Measurements from ENCODE around the gene GRAMD1B. TPM values are rescaled to one million over a fixed set of nuclear protein-coding genes. Genes with fewer than 3 reads are reported as not detected.

GRAMD1B gene
- total and polyA plus RNA-seq, 8 donors: 1.1 to 4.8 (median 2.2) TPM

DNA sequence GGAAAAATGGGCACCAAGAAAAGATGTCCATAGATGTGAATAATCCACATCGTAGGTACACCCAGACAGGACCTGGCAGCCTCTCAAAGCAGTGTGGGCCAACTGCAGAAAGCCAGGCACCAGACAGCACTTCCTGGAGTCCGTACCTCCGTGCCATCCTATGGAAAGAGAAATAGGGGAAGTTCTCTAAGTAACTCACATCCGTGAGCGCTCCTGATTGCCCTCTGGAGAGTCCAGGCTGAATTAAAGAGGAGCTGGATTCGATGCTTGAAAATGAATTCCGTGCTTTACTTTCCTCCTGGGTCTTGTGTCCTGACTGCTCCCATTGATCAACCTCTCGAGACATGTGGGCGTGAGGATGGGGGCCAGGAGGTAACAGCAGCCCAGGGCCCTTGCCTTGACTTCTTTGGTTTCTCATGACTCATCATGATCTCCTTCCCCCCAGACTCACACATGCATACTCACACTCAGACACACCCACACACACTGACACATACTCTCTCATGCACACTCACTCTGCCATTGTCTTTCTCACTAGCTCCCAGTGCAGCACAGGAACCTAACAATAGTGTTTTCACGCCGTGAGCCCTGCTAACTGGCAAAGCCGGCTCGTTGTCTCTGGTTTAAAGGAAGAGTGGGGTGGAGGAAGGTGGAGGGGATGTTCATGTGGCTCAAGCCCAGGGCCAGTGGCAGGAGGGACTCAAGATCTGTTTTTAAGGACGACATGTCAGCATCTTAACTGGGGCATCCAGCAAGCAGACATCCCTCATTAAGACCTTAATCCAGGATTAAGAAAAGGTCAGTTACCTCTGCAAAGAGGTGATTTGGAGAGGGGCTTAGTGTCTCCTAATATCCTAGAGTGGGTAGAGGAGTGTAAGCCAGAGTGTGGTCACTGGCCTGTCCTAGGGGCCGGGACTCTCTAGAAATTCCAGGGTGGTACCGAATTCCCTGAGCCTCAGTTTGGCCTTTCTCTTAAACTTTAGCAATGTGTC lies 120.2 kb downstream of the GRAMD1B start:
- intact Hi-C loops (cut with DNase I): no loop called here
- no peaks in the 10 kb centered on the region for H3K36me3 ChIP-seq
- H3K4me1 ChIP-seq: no peaks in the 10 kb centered on the region
- FAIRE-seq (no peak), DNase-seq (no peak), ATAC-seq (no peak)
- H3K27ac ChIP-seq: no peak overlapping the region
- WGBS, 2 donors: 59 to 68% methylated on average over 16 of the region's 16 CpGs
- no peaks in the 10 kb centered on the region for H3K9me3 ChIP-seq
- H3K4me3 ChIP-seq: no peak overlapping the region
- TF ChIP-seq, protein P1, sequence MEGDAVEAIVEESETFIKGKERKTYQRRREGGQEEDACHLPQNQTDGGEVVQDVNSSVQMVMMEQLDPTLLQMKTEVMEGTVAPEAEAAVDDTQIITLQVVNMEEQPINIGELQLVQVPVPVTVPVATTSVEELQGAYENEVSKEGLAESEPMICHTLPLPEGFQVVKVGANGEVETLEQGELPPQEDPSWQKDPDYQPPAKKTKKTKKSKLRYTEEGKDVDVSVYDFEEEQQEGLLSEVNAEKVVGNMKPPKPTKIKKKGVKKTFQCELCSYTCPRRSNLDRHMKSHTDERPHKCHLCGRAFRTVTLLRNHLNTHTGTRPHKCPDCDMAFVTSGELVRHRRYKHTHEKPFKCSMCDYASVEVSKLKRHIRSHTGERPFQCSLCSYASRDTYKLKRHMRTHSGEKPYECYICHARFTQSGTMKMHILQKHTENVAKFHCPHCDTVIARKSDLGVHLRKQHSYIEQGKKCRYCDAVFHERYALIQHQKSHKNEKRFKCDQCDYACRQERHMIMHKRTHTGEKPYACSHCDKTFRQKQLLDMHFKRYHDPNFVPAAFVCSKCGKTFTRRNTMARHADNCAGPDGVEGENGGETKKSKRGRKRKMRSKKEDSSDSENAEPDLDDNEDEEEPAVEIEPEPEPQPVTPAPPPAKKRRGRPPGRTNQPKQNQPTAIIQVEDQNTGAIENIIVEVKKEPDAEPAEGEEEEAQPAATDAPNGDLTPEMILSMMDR (IDR thresholded peaks at IDR 0.05): no peak
- H3K27me3 ChIP-seq: no peaks in the 10 kb centered on the region

DNA sequence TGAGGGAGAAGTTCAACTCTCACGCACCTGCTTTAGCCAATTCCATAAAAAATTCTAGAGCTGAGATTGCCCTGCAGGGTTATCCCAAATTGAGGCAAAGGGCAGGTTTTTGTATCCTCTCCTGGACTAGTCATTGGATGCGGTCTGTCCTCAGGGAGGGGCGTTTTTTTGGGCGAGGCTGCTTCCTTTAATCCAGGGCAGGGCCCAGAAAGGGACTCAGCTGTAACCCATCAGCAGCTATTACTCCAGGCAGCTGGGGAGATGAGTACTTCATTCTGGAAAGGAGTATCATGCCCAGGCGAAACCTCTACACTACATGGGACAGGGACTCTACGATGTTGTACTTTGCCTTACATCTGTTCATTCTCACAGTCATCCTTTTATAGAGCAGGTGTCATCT lies 121.0 kb downstream of the GRAMD1B start:
- Histone ChIP-seq H3K9me3 (no peaks in the 10 kb centered on the region), H3K4me3 (no peak overlapping the region), H3K27me3 (peaks cover 0 to 1% (median 0%) of the 10 kb centered on the region in 4 donors), H3K4me1 (no peaks in the 10 kb centered on the region), H3K36me3 (no peaks in the 10 kb centered on the region), H3K27ac (no peak overlapping the region)
- intact Hi-C loops (cut with DNase I): no loop called here
- no peak for FAIRE-seq
- no peak for ATAC-seq
- WGBS, 2 donors: 63 to 70% methylated on average over 6 of the region's 6 CpGs
- no peak for DNase-seq
- TF ChIP-seq, protein P1 (IDR thresholded peaks at IDR 0.05): no peak

- TF ChIP-seq, protein P1 (IDR thresholded peaks at IDR 0.05): no peak
- no peak for DNase-seq
These were observed 126.6 kb downstream of the GRAMD1B start for GRCh38 chr11:123556633-123557032.

GRCh38 chr11:123558536-123559315 lies 128.7 kb downstream of the GRAMD1B start:
- Histone ChIP-seq H3K9me3 (no peaks in the 10 kb centered on the region), H3K27me3 (peaks cover 0 to 5% (median 0%) of the 10 kb centered on the region in 4 donors), H3K36me3 (no peaks in the 10 kb centered on the region), H3K27ac (no peak overlapping the region), H3K4me1 (peaks cover 0 to 5% (median 0%) of the 10 kb centered on the region in 3 donors), H3K4me3 (no peak overlapping the region)
- intact Hi-C loops (cut with DNase I): no loop called here
- 67 to 77% methylated on average over 12 of the region's 12 CpGs for WGBS, 2 donors
- DNase-seq: no peak
- no peak for ATAC-seq
- TF ChIP-seq, protein P1 (IDR thresholded peaks at IDR 0.05): no peak
- no peak for FAIRE-seq

More at GRCh38 chr11:123556633-123557032, 126.6 kb downstream of the GRAMD1B start:
- H3K4me1 ChIP-seq: peaks cover 0 to 5% (median 0%) of the 10 kb centered on the region in 3 donors
- FAIRE-seq: no peak
- no peak for ATAC-seq
- intact Hi-C loops (cut with DNase I): no loop called here
- no peak overlapping the region for H3K4me3 ChIP-seq
- H3K9me3 ChIP-seq: no peaks in the 10 kb centered on the region
- peaks cover 0 to 5% (median 0%) of the 10 kb centered on the region in 4 donors for H3K27me3 ChIP-seq
- 76 to 89% methylated on average over 7 of the region's 7 CpGs for WGBS, 2 donors
- no peaks in the 10 kb centered on the region for H3K36me3 ChIP-seq
- no peak overlapping the region for H3K27ac ChIP-seq
